Sciatic nerve (tissue), 2 donors: ENCODE measurements around the gene ANXA6. TPM values are rescaled to one million over a fixed set of nuclear protein-coding genes. Genes with fewer than 3 reads are reported as not detected.
A peak's percentile ranks its signal among the peaks of the same experiment; 100 is the strongest.

Experiments
- ATAC-seq: fragments of 200-7000 bp; cut with Tn5 transposase; one replicate; pipeline ENCODE4 v1.9.1; 2020; ENCODE audit warnings: mild to moderate bottlenecking, moderate library complexity
- DNase-seq: peaks from one replicate; pipeline ENCODE4 v3.0.0-alpha.2; 2020; ENCODE audit warnings: low spot score
- intact Hi-C: fragments of 100-400 bp; cut with DNase I; formaldehyde crosslinking; loops from one replicate; pipeline ENCODE4 v1.14.2; 2022
- total RNA-seq: library from RNA; stranded (reverse); fragmentation: NEBNext Ultra II Directional; extraction: Animal tissue kit (Norgen Biotek cat#: 25700); gene quantifications from one replicate; pipeline ENCODE4 v1.2.1, GENCODE V29; 2021
- donor health status: DM: no; HTN: no; CAD: no.
- donor health status: DM: no; HTN: no; CAD: no.

Gene ANXA6
- total RNA-seq, 1 donor from 2014 or later: 211 TPM

DNA sequence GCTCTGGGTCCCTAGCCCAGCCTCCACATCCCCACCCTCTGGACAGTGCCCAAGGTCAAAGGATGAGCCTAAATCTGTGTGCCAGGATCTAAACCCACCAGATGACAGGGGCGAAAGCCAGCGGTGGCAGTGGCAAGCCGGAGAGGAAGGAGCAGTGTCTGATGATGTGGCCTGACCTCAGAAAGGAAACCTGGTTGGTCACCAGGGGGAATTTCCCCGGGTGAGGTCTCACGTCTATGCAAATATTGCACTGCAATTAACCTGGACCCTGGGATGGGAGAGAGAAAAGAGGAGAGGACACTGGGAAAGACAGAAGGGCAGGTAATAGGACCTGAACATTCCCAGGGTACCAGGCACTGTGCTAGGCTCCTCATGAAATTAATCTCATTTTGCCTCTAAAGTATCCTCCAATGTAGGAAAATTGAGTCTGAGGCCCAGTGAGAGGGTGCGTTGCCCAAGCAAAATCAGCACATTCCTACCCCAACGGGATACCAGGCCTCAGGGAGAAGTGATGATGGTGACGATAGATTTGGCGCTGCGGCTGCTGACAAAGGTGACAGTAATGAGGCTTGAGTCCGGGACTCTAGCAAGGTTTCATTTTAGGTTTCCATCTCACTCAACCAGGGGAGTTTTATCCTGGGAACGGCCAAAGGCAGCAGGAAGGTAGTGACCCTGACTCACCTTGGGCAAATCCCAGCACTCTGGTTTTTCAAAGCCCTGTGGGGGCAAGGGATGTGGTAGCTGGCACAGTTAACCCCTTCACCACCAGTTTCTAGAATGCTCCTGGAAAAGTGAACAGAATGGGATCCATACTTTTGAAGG, 63.3 kb downstream of the ANXA6 start:
- peak; percentile 3 for ATAC-seq
- intact Hi-C loops: no loop called here

DNA sequence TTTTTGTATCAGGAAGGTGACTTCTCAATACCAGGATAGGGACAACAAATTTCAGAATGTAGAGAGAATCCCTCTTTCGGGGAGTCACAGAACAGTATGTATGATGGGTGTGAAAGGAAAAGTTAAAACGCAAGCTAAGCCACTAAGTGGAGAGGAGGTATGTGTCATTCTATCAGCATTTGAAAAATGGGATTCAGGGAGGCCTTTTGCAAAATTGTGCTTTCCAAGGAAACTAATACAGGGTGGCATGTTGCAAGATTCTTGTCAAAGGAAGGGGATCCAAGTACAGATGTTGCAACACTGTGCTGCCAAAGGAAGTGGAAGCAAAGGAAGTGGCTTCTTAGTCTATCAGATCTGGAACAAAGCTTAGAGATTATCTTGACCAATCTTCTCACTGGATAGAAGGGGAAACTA, 64.1 kb downstream of the ANXA6 start:
- intact Hi-C loops: no loop called here
- ATAC-seq: peak; percentile 88
- no peak for DNase-seq

More for the DNA sequence above, 63.3 kb downstream of the ANXA6 start:
- DNase-seq: no peak

DNA sequence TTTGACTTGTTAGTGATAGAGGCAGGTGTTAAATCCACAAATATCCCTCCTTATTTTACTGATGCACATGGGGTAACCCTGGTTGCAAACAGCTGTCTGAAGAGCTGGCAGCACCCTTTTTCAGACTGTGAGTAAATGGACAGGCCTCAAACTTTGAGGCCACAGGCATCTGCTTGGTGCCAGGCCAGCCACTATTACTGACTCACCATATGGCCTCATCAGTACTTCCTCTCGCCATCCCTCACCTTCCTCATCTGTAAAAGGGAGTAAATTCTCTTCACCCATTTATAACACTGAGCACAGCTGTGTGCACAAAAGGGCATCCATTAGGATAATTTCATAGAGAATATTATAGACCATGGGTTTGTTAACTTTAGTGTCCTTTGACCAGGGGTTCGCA, 64.8 kb downstream of the ANXA6 start:
- DNase-seq: no peak
- peak; percentile 17 for ATAC-seq
- intact Hi-C loops: no loop called here

DNA sequence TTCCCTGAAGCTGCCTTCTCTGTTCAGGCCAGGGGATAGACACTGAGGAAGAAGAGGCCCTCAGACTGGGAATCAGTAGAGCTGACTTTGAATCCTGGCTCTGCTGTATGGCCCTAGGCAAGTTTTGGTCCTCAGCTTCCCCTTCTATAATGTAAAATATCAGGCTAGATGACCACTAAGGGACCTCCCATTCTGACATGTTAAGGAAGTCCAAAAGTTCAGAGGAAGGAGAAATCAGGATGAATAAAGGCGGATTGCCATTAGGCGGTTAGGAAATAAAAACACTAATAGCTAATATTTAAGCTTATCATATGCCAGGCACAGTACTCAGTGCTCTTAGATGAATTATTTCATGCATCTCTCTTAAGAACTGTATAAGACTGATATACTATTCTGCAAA, 67.9 kb downstream of the ANXA6 start:
- ATAC-seq (no peak), DNase-seq (no peak)
- intact Hi-C loops: no loop called here

DNA sequence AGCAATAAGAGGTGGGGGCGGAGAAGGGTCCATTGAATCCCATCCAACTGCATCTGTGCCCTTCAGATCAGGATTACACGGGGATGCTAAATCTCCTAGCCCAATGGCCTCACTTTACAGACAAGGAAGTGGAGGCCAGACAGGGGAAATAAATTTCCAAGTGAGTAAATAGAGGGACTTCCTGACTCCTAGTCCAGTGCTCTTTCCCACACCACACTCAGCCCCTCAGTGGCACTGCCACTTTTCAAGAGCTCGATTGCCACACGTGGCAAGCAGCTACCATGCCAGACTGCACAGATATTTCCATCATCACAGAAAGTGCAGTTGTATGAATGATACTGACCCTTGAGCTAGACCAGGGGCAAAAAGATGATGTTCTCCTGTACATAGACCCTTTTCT, 68.6 kb downstream of the ANXA6 start:
- no peak for ATAC-seq
- no peak for DNase-seq
- intact Hi-C loops: no loop called here

DNA sequence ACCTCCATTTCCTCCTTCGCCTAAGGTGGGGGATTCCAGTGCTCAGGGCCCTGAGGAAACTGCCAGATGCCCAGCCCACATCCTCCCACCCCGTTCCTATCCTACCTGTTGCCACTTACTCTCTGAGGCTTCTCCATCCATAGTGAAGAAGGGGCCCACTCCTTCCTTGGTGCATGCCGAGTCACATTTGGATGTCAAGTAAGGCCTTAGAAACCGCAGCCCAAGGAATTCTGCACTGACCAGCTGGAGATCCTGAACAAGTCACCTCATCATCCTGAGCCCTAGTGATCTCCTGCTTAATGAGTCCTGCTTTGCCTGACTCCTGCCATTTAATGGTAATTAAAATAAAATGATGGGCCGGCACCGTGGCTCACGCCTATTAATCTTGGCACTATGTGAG, 70.1 kb downstream of the ANXA6 start:
- no peak for ATAC-seq
- intact Hi-C loops: no loop called here
- DNase-seq: no peak

DNA sequence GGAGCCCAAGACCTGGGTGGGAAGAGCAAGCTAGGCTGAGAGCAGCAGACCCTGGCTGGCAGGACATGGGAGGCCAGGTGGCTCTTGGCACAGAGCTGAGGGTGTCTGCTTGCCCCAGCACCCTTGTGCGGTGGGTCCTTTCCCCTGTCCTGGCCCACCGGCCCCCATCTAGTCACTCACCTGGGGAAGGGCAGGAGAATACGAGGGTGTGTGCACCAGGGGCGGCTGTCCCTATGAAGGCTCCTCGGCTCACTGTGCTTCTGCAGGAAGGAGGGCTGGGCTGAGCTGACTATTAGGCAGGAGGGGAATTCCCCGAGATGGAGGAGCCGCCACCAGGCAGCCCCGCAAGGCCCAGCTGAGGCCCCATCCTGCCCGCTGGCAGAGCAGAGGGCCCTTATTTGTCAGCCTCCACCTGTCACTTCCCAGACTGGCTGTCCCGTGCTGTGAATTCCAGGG, 70.6 kb downstream of the ANXA6 start:
- DNase-seq (no peak), ATAC-seq (no peak)
- intact Hi-C loops: no loop called here

DNA sequence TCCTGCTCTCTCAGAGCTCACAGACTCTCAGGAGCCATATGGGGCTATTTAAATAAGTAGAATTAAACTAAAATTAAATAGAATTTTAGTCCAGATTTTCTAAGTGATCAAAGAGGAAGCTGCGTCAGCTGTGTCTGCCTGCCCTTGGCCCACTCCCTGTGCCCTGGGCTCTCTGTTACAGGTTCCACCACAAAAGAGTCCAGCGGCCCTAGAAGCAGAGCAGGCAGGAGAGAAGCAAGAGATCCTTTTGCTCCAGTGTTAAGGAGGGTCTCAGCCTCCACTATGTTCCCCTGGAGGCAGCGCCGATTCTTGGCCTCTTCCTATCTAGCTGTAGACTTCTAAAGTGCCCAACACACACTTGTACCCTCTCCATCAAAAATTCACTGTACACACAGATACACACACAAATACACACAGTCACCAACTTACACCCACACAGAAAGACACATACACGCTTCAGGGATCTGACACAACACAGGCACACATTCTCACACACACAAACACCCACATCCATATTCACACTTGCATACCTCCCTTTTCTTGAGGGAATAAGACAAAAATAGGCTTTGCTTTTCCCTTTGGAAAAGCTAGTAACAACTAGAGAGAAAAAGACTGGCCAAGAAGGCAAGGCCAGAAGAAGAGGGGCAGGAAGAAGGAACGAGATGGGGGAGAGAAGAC, 71.2 kb downstream of the ANXA6 start:
- DNase-seq: no peak
- peak; percentile 8 for ATAC-seq
- intact Hi-C loops: no loop called here

DNA sequence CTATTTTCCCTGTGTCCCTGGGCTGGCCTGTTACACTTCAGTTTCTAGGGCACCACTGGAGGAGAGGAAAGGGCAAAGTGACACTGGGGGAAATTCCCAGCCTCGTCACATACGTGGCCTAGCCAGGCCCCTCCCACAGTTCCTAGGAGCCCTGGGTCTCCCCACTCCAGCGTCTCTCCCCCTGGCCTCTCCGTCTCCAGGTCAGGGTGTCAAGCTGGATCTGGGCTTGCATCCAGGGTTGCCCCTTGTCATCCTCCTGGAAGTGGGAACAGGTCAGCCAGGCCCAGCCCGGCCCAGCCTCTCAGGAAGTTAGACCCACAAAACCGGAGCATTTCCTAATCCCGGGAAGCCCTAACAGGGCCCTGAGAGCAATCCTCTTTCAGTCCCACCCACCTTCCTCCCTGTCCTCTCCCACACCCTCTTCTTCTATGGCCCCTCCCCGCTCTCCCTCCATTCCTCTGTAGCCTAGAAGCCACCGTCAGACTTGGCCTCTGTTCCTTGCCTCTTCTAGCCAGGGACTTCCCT, 72.0 kb downstream of the ANXA6 start:
- intact Hi-C loops: no loop called here
- DNase-seq (no peak), ATAC-seq (peak; percentile 76)

DNA sequence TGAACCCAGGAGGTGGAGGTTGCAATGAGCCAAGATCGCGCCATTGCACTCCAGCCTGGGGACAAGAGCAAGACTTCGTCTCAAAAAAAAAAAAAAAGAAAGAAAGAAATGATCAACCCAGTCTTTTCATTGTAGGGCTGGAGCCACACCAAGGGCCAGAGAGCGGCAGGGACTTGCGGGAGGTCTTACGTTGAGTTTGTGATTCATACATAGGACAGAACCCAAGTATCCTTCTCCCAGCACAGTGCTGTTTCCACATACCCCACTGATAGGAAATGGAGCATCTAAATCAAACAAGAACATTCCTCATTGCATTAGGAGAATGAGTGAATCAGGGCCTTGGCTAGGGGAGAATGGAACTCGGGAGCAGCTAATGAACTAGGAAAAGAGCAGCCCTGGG, 73.2 kb downstream of the ANXA6 start:
- no peak for ATAC-seq
- intact Hi-C loops: no loop called here

DNA sequence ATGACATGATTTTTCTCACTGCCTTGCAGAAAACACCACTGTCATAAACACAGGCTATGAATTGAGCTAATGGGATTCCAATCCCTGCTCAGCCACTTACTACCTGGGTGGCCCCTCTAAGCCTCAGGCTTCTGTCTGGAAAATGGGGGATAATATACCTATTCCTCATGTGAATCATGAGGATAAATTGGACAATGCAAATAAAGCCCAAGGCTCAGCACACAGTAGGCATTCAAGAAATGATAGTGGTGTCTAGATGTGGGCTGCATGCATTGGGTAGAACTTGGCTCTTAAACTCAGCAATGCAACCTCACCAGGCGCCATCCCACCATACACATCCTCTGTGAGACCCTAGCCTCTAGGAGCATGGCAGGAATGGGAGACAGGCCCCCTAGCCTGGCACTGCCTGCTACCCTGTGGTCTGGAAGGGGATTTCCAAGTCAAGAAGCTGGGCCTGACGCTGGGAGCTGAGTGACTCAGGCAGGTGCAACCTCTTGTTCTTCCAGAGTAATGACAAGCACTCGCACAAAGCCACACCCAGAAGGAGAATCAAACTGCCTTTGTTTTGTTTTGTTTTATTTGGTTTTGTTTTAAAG, 74.4 kb downstream of the ANXA6 start:
- ATAC-seq (no peak), DNase-seq (no peak)
- intact Hi-C loops: no loop called here

More for the DNA sequence above, 73.2 kb downstream of the ANXA6 start:
- DNase-seq: no peak

DNA sequence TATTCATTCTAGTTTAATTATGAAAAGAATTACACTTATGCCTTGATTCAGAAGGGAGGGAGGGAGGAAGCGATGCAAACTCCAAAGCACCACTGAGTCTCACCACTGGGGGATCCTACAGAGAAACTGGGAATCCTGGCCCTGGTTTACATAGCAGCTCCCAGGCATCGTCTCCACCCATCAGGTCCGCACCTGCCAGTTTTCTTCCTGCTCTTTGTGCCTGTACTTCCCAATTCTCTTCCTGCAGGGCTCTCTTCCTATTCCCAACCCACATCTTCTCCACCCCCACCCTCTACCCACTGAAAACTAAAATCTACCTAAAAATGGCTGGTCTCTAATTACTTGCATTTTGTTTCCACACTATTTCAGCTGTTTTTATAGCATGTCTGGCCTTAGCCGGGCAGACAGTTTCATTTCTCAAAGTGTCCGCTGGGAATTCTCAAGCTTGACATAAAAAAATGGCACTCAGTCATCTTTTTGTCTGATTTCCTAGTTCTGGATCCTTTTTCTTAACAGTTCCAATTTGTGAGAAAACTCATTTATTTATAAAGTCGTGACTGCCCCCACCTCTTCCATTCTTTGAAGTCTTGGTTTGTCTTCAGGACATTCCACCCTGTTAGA, 75.2 kb downstream of the ANXA6 start:
- no peak for ATAC-seq
- intact Hi-C loops: no loop called here
- no peak for DNase-seq

DNA sequence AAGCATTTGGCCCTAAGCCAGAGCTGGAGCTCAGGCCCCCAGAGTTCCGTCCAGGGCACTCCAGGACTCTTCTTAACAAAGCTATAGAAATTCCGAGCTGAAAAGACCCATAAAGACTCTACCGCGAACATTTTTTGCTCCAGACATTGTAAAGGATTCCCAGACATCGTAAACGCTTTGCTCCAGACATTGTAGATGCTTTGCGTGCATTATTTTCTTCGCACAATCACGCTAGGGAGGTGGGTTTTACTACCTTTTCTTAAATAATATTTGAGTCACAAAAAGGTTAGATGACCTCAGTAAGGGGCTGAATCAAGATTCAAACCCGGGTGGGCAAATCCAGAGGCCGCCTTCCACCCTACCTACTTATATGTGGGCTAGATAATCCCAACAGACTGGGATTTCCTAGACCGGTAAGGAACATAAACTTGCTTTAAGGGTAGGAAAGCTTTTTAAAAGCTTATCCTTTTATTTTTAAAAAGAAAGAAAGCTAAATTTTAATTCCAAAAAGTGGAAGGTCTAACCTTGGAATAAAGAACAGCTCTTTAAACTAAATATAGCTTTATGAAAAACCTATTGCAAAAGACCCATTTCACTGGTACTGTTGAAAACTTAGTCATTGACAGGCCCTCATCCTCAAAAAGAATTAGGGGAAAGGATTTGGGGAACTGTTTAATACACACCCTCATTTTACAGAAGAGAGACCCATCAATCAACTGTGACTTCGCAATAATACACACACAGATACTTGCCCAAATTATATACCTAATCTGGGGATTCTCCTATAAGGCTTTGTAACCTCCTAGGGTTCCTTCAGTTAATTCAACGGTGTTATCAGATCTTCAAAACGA, 75.9 kb downstream of the ANXA6 start:
- intact Hi-C loops: no loop called here
- DNase-seq (no peak), ATAC-seq (no peak)

DNA sequence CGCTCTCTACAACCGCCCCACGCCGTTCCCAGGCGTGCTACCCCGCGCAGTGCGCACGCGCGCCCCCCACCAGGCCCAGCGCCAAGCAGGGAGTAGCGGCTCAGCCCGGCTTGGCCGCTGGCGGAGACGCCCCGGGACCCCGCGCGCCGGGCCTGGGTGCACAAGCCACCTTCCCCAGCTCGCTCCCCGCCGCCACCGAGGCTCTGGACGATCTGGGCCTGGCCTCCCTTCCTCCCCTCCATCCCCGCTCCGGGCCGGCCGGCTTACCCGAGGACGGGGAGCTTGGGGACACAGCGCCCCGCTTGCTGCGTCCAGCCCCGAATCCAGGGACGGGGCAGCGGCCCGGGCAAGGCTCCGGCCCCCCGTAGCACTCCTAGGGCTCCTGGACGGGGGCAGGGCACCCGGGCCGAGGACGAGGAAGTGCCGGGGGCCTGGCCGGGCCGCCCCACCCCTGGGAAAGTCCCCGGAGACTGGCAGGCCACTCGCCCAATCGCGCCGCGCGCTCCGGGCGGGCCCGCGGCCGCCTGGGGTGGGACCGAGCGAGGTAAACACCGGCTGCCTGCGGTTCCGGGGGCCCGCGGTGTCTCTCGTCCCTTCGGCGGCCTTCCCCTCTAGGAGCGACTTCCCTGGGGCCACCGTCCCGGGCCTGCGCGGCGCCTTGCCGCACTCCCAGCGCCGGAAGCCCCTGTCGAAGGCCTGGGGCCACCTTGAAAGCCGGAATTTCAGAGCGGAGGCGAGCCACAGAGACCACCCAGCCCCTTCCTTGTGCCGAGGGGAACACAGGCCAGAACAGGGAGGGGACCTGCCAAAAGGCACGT, 76.8 kb downstream of the ANXA6 start, which contains the start of gene TNIP1:
Gene TNIP1, minus strand, starts transcription at position 422 of the 818 bp plus-strand sequence. CDS start 15,939 bp downstream, outside the sequence.
- ATAC-seq: peak; percentile 95
- peak; percentile 96 for DNase-seq
- intact Hi-C loops: no loop called here

DNA sequence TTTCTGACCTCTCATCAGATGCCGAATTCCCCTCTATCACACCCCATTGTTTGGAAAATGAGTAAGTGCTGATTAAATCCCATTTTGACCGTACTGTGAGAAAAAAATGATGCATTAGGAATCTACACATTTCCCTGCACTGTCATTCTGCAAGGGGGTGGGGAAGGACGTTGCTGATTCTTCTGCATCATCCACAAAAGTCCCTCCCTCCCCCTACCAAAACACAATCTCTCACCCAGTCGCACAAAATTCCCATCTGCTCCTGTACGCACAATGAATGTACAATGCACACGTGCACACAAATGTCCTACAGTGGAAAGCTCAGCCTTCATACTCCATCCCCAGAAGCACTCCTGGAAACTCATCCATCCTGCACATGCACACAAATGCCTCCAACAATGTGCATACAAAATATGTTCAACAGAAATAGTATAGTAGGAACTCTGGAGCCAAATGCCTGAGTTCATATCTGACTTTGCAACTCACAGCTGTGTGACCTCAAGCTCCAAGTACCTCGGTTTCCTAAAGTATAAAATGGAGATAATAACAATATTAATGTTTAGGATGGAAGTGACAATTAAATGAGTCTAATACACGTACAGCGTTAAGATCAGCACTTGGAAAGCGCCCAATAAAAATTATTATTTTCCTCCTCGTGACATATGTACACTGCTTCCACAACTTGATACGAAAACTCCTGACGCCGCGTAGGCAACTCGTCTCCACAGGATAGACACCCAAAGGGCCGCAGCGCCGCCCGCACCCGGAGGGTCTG, 77.6 kb downstream of the ANXA6 start:
- intact Hi-C loops: no loop called here
- ATAC-seq (no peak), DNase-seq (no peak)

DNA sequence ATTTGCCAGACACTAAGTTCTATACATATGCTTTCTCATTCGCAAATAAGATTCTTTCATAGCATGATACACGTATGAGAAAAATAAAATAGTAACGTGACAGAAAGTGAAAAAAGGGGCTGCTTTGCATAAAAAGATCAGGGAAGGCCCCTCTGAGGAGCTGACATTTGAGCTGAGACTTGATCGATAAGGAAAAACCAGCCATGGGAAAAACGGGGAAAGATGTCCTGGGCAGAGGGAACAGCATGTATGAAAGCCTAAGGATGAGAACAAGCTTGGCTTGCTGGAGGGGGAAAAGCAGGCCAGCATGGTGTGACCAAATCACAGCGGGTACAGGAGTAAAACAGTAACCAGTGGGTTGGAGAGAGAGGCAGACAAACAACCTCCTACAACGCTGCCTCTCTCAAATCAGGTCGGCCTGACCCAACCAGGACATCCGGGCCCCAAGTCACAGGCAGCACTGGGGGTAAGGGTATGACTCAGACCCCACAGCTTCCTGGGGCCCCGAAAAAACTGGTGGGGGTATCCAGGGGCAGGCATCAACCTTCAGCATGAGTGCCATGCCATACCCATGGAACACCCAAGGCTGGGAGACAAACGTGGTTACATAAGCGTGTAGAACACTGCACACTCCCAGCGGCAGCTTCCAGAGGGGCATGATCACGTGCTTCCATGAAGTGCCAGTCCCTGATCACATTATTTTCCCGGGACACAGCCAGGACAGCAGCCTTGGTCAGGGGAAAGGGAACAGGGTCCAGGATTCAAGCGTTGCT, 78.9 kb downstream of the ANXA6 start:
- intact Hi-C loops: no loop called here
- ATAC-seq: no peak
- no peak for DNase-seq
